SK-N-SH (cell line): Measurements from ENCODE around the gene ANHX. TPM values are rescaled to one million over a fixed set of nuclear protein-coding genes. Genes with fewer than 3 reads are reported as not detected.

Source experiments
- CTCF ChIA-PET: fragments of 300-600, 350-600 bp; formaldehyde crosslinking; extraction: SDS; loops from one replicate; lab custom pipeline; 2021; lab: Yijun Ruan, JAX
- POLR2A ChIA-PET: fragments of 350-600 bp; sonication (Branson Sonifier 250); formaldehyde crosslinking; extraction: SDS; loops from one replicate; lab custom pipeline; 2020; ENCODE audit warnings: antibody characterized with exemption, inconsistent platforms; lab: Yijun Ruan, JAX
- DNase-seq: peaks from one replicate; pipeline ENCODE4 v3.0.0; 2012
- H2AFZ ChIP-seq: fragments of 200-600 bp; sonication (generic); 2 replicates; pipeline ENCODE4 v1.8.1; 2016; ENCODE audit warnings: antibody characterized with exemption, mild to moderate bottlenecking, low read depth
- H3F3A ChIP-seq: fragments of 200-600 bp; sonication (generic); replicated peaks from 2 replicates; pipeline ENCODE3; 2016; ENCODE audit warnings: antibody characterized with exemption, mild to moderate bottlenecking; ENCODE audit not compliant: insufficient read depth
- H3K27ac ChIP-seq, 2 experiments: fragments of 200-500 bp in 1 of 2; fragments of 200-600 bp in 1 of 2; sonication (Bioruptor generic) in 1 of 2; sonication (generic), shearing (Covaris generic) in 1 of 2; 2 replicates each; pipeline versions ENCODE4 v1.5.1 to v1.6.1; 2014 to 2016; ENCODE audit warnings: low read depth in 2 of 2, inconsistent platforms in 1 of 2, low read length in 1 of 2, mild to moderate bottlenecking in 1 of 2, mixed read lengths in 1 of 2
- H3K27me3 ChIP-seq: fragments of 200-600 bp; sonication (generic), shearing (Covaris generic); 2 replicates; pipeline ENCODE4 v1.6.1; 2016; ENCODE audit warnings: mixed run types; ENCODE audit not compliant: insufficient read depth
- H3K36me3 ChIP-seq, 2 experiments: fragments of 200-500 bp in 1 of 2; fragments of 200-600 bp in 1 of 2; sonication (Bioruptor generic) in 1 of 2; sonication (generic) in 1 of 2; replicated peaks in 1 of 2; 2 replicates each; pipeline versions ENCODE3 to v1.5.1; 2014 to 2016; ENCODE audit warnings: low read length in 1 of 2, mild to moderate bottlenecking in 1 of 2; ENCODE audit not compliant: insufficient read depth in 2 of 2, control insufficient read depth in 1 of 2
- H3K4me1 ChIP-seq, 2 experiments: fragments of 200-500 bp in 1 of 2; fragments of 200-600 bp in 1 of 2; sonication (Bioruptor generic) in 1 of 2; sonication (generic), shearing (Covaris generic) in 1 of 2; 2 replicates each; pipeline versions ENCODE4 v1.5.1 to v1.6.1; 2014 to 2016; ENCODE audit warnings: low read depth in 1 of 2, low read length in 1 of 2, mixed run types in 1 of 2; ENCODE audit not compliant: insufficient read depth in 2 of 2, control insufficient read depth in 1 of 2
- H3K4me2 ChIP-seq: fragments of 200-600 bp; sonication (generic), shearing (Covaris generic); 2 replicates; pipeline ENCODE4 v1.6.1; 2017; ENCODE audit warnings: mixed run types
- H3K4me3 ChIP-seq, 2 experiments: fragments of 200-500 bp in 1 of 2; fragments of 200-600 bp in 1 of 2; sonication (Bioruptor generic) in 1 of 2; sonication (generic), shearing (Covaris generic) in 1 of 2; 2 replicates each; pipeline versions ENCODE4 v1.5.1 to v1.8.1; 2014 to 2016; ENCODE audit warnings: low read depth in 2 of 2, inconsistent platforms in 1 of 2, low read length in 1 of 2, mild to moderate bottlenecking in 1 of 2, mixed read lengths in 1 of 2, moderate library complexity in 1 of 2
- H3K79me2 ChIP-seq: fragments of 200-600 bp; sonication (generic); 2 replicates; pipeline ENCODE4 v1.8.1; 2017; ENCODE audit warnings: mild to moderate bottlenecking; ENCODE audit not compliant: insufficient read depth
- H3K9ac ChIP-seq: fragments of 200-600 bp; sonication (generic); 2 replicates; pipeline ENCODE4 v1.6.1; 2017; ENCODE audit warnings: mixed run types
- H3K9me2 ChIP-seq: fragments of 200-600 bp; sonication (generic); 2 replicates; pipeline ENCODE4 v1.6.1; 2017; ENCODE audit warnings: mixed run types
- H3K9me3 ChIP-seq: fragments of 200-600 bp; sonication (generic); 2 replicates; pipeline ENCODE4 v1.6.1; 2017; ENCODE audit warnings: mixed run types, mild to moderate bottlenecking, moderate library complexity
- H4K20me1 ChIP-seq: fragments of 200-600 bp; sonication (generic); 2 replicates; pipeline ENCODE4 v1.6.1; 2017; ENCODE audit warnings: mild to moderate bottlenecking, mixed run types; ENCODE audit not compliant: insufficient read depth
- CHD2 ChIP-seq: fragments of 150-350 bp; IDR thresholded peaks from 2 replicates; pipeline ENCODE4 v1.6.1; 2018; ENCODE audit warnings: low read length; ENCODE audit not compliant: partially characterized antibody
- ELF1 ChIP-seq: IDR thresholded peaks from 2 replicates; pipeline ENCODE4 v1.4.0; 2012
- EP300 ChIP-seq, 2 experiments: IDR thresholded peaks; 2 replicates each; pipeline versions ENCODE4 v1.4.0 to v1.6.1; 2012; ENCODE audit warnings: borderline replicate concordance in 1 of 2, low read depth in 1 of 2, low read length in 1 of 2
- FOSL2 ChIP-seq: IDR thresholded peaks from 2 replicates; pipeline ENCODE4 v1.4.0; 2012; ENCODE audit warnings: low read depth, mild to moderate bottlenecking, moderate library complexity, borderline replicate concordance
- FOXJ3 ChIP-seq: sonication (generic); formaldehyde crosslinking; IDR thresholded peaks from 2 replicates; pipeline ENCODE4 v1.5.1; 2020; ENCODE audit warnings: mild to moderate bottlenecking, missing genetic modification reagents
- FOXM1 ChIP-seq: IDR thresholded peaks from 2 replicates; pipeline ENCODE4 v1.4.0; 2012; ENCODE audit warnings: low read depth, mild to moderate bottlenecking
- JUND ChIP-seq: IDR thresholded peaks from 2 replicates; pipeline ENCODE4 v1.4.0; 2012
- MXI1 ChIP-seq: IDR thresholded peaks from 2 replicates; pipeline ENCODE4 v1.6.1; 2012; ENCODE audit warnings: mild to moderate bottlenecking, low read depth, low read length, improper control_type of control experiment
- NRF1 ChIP-seq: IDR thresholded peaks from 2 replicates; pipeline ENCODE4 v1.6.1; 2012; ENCODE audit warnings: low read depth, mild to moderate bottlenecking, low read length
- PBX3 ChIP-seq: IDR thresholded peaks from 2 replicates; pipeline ENCODE4; 2012
- SMC3 ChIP-seq: IDR thresholded peaks from 2 replicates; pipeline ENCODE4 v1.6.1; 2012; ENCODE audit warnings: low read depth, low read length, improper control_type of control experiment
- TAF1 ChIP-seq: IDR thresholded peaks from 2 replicates; pipeline ENCODE4 v1.6.1; 2012; ENCODE audit warnings: low read depth, mild to moderate bottlenecking, low read length, moderate library complexity, borderline replicate concordance
- TCF12 ChIP-seq: IDR thresholded peaks from 2 replicates; pipeline ENCODE4 v1.4.0; 2012
- USF1 ChIP-seq: IDR thresholded peaks from 2 replicates; pipeline ENCODE4 v1.4.0; 2012; ENCODE audit warnings: low read depth, borderline replicate concordance
- ZBTB33 ChIP-seq: IDR thresholded peaks from 2 replicates; pipeline ENCODE4 v1.4.0; 2012; ENCODE audit warnings: low read depth, borderline replicate concordance
- WGBS: methylation state at CpG from one replicate; pipeline ENCODE4 v1.1.6; 2017; ENCODE audit warnings: low lambda C conversion rate; 5-methylcytosine and 5-hydroxymethylcytosine counted together
- polyA plus RNA-seq, 3 experiments: library from polyadenylated mRNA; depleted of rRNA; stranded (reverse); fragments of >200 nt; gene quantifications; 2 replicates each; pipeline ENCODE4 v1.2.3, GENCODE V29; 2012
- TF ChIP-seq, protein P1 (sequence below): fragments of 200-600 bp; sonication (generic); IDR thresholded peaks from 2 replicates; pipeline ENCODE4 v1.6.1; 2017; ENCODE audit warnings: antibody characterized with exemption, mild to moderate bottlenecking, moderate library complexity

ANHX gene
- polyA plus RNA-seq, 1 of the 3 experiments (the other 2 are of a cell fraction) = not detected

DNA sequence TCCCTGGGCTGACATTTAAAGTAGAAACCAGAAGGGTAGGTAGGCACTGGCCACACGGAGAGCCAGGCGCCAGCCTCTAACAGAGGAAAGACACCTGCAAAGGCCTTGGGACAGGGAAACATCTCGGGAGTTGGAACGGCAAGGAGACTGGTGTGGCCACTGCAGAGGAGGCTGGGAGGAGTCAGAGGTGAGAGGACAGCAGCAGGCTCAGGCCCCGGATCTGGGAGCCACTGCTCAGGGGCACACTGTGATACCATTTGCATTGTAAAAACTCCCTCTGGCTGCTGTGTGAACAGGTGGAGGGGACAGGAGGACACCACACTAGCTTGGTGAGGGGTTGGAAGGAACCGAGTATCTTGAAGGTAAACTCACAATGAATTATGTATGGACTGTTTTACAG lies 2.7 kb downstream of the ANHX start:
- Histone ChIP-seq H3K4me2 (no peak overlapping the region), H3F3A (no peaks in the 10 kb centered on the region), H3K4me1 (no peaks in the 10 kb centered on the region), H3K36me3 (no peaks in the 10 kb centered on the region), H3K9ac (no peak overlapping the region), H4K20me1 (no peaks in the 10 kb centered on the region), H3K9me2 (no peaks in the 10 kb centered on the region), H3K27me3 (no peaks in the 10 kb centered on the region), H3K27ac (no peak overlapping the region), H3K79me2 (no peaks in the 10 kb centered on the region), H2AFZ (no peak overlapping the region), H3K9me3 (no peaks in the 10 kb centered on the region), H3K4me3 (no peak overlapping the region)
- 14% methylated on average over 6 of the region's 6 CpGs for WGBS
- no peak for DNase-seq
- TF ChIP-seq TCF12 = no peak
- TF ChIP-seq PBX3 = no peak
- TF ChIP-seq SMC3 = no peak
- TF ChIP-seq, protein P1, sequence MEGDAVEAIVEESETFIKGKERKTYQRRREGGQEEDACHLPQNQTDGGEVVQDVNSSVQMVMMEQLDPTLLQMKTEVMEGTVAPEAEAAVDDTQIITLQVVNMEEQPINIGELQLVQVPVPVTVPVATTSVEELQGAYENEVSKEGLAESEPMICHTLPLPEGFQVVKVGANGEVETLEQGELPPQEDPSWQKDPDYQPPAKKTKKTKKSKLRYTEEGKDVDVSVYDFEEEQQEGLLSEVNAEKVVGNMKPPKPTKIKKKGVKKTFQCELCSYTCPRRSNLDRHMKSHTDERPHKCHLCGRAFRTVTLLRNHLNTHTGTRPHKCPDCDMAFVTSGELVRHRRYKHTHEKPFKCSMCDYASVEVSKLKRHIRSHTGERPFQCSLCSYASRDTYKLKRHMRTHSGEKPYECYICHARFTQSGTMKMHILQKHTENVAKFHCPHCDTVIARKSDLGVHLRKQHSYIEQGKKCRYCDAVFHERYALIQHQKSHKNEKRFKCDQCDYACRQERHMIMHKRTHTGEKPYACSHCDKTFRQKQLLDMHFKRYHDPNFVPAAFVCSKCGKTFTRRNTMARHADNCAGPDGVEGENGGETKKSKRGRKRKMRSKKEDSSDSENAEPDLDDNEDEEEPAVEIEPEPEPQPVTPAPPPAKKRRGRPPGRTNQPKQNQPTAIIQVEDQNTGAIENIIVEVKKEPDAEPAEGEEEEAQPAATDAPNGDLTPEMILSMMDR = no peak
- no peak for TF ChIP-seq NRF1
- no peak for TF ChIP-seq FOSL2
- TF ChIP-seq JUND = no peak
- no peak for TF ChIP-seq MXI1
- TF ChIP-seq FOXM1 = no peak
- no peak for TF ChIP-seq TAF1
- ChIA-PET POLR2A (no interaction called here), CTCF (no interaction called here)

- WGBS = 6% methylated on average over 3 of the region's 3 CpGs
- Histone ChIP-seq H4K20me1 (no peaks in the 10 kb centered on the region), H2AFZ (no peak overlapping the region), H3F3A (no peaks in the 10 kb centered on the region), H3K9ac (no peak overlapping the region), H3K4me2 (no peak overlapping the region), H3K4me1 (no peaks in the 10 kb centered on the region), H3K27ac (no peak overlapping the region), H3K9me2 (no peaks in the 10 kb centered on the region), H3K4me3 (no peak overlapping the region), H3K36me3 (no peaks in the 10 kb centered on the region), H3K9me3 (no peaks in the 10 kb centered on the region), H3K27me3 (no peaks in the 10 kb centered on the region), H3K79me2 (no peaks in the 10 kb centered on the region)
- no peak for TF ChIP-seq FOXJ3 (CRISPR knock-in tag)
- no peak for TF ChIP-seq ELF1
- TF ChIP-seq EP300 (IDR thresholded peaks at IDR 0.05; ENCODE audit: borderline replicate concordance in 1 of 2, low read depth in 1 of 2, low read length in 1 of 2) = no peak
- TF ChIP-seq CHD2 = no peak
- no peak for TF ChIP-seq USF1
- no peak for TF ChIP-seq ZBTB33
- no peak for DNase-seq
- ChIA-PET CTCF (no interaction called here), POLR2A (no interaction called here)
These were observed 4.7 kb downstream of the ANHX start for GRCh38 chr12:133231001-133231400.
